Measurements from ENCODE around the gene DDX10. TPM values are rescaled to one million over a fixed set of nuclear protein-coding genes. Genes with fewer than 3 reads are reported as not detected.

The DDX10 gene
- total and polyA plus RNA-seq, 2 of the 8 experiments (the other 6 are each of a cell fraction or from before 2014, with no cell fraction given) = 49.2 to 52.2 TPM

- POLR2A ChIA-PET (ENCODE audit: partially characterized antibody) = no interaction called here
- FAIRE-seq = no peak
- no peak overlapping the region for H2AFZ ChIP-seq (ENCODE audit: low read length)
- H2BK5ac ChIP-seq (ENCODE audit: low read depth, low read length) = no peak overlapping the region
- no peak overlapping the region for H3K9ac ChIP-seq (replicated peaks in 1 of 4; ENCODE audit: extremely low read depth in 1 of 4, low read depth in 3 of 4, low read length in 3 of 4)
- no peak overlapping the region for H4K5ac ChIP-seq (ENCODE audit: insufficient read length, low read depth, low read length)
- no peak overlapping the region for H2BK120ac ChIP-seq (replicated peaks; ENCODE audit: low read depth, low read length)
- no peak overlapping the region for H2AK5ac ChIP-seq (ENCODE audit: low read depth, low read length)
- no peaks in the 10 kb centered on the region for H3K79me2 ChIP-seq (ENCODE audit: control insufficient read depth in 1 of 2, insufficient read depth in 2 of 2, low read length in 2 of 2)
- H3K56ac ChIP-seq (replicated peaks; ENCODE audit: insufficient read length, low read depth, low read length) = no peak overlapping the region
- TF ChIP-seq FOSL1 (IDR thresholded peaks at IDR 0.05; ENCODE audit: insufficient read depth, low read depth, low read length) (no peak), RFX5 (IDR thresholded peaks at IDR 0.05; ENCODE audit: borderline replicate concordance, low read depth, low read length) (no peak), CHD1 (IDR thresholded peaks at IDR 0.05; ENCODE audit: low read depth, low read length) (no peak), TEAD4 (IDR thresholded peaks at IDR 0.05; ENCODE audit: low read depth, low read length) (no peak), ATF3 (IDR thresholded peaks at IDR 0.05; ENCODE audit: insufficient read depth, low read depth, low read length) (no peak), TBP (IDR thresholded peaks at IDR 0.05; ENCODE audit: low read depth, low read length) (no peak), SIX5 (IDR thresholded peaks at IDR 0.05; ENCODE audit: low read depth, low read length) (no peak), USF2 (IDR thresholded peaks at IDR 0.05; ENCODE audit: low read length) (no peak), JUN (IDR thresholded peaks at IDR 0.05; ENCODE audit: low read depth, low read length) (no peak), E2F6 (IDR thresholded peaks at IDR 0.05) (no peak), SP4 (IDR thresholded peaks at IDR 0.05; ENCODE audit: low read length) (no peak), TCF12 (IDR thresholded peaks at IDR 0.05; ENCODE audit: low read depth, low read length) (no peak), MAX (IDR thresholded peaks at IDR 0.05) (no peak)
- no peak overlapping the region for H3K27ac ChIP-seq (ENCODE audit: low read depth, low read length)
- no peaks in the 10 kb centered on the region for H3K36me3 ChIP-seq (ENCODE audit: control insufficient read depth in 2 of 4, insufficient read depth in 4 of 4, low read length in 3 of 4)
- H3K18ac ChIP-seq (ENCODE audit: extremely low read depth, low read length) = no peak overlapping the region
- H3K23me2 ChIP-seq (ENCODE audit: low read depth, low read length) = no peaks in the 10 kb centered on the region
- WGBS, 2 experiments (ENCODE audit: extremely low coverage in 1 of 2, insufficient coverage in 1 of 2, insufficient read length in 1 of 2, insufficient replicate concordance in 2 of 2, low coverage in 1 of 2, low lambda C conversion rate in 2 of 2, missing lambda C conversion rate in 1 of 2) = 77% methylated on average over 1 of the region's 1 CpG; no CpG with 5 or more reads in 1 of the 2 experiments
- H3K4me1 ChIP-seq (replicated peaks in 1 of 4; ENCODE audit: control insufficient read depth in 3 of 4, insufficient read depth in 4 of 4, low read length in 3 of 4) = peaks cover 0 to 4% (median 2%) of the 10 kb centered on the region in 4 experiments; a peak in 2 of 7 replicates
- H3K23ac ChIP-seq (ENCODE audit: insufficient read length) = no peak overlapping the region
- DNase-seq (ENCODE audit: low read depth in 1 of 2, low spot score in 2 of 2) = no peak
- no peak overlapping the region for H4K91ac ChIP-seq (replicated peaks; ENCODE audit: insufficient read length, low read length)
- H2BK15ac ChIP-seq (ENCODE audit: low read length) = no peak overlapping the region
- H2BK12ac ChIP-seq (ENCODE audit: low read depth, low read length) = no peak overlapping the region
- no peak overlapping the region for H3K4me3 ChIP-seq (ENCODE audit: extremely low read depth in 1 of 4, insufficient read depth in 2 of 4, low read depth in 3 of 4, low read length in 4 of 4)
- H3K79me1 ChIP-seq (ENCODE audit: low read depth, low read length) = no peaks in the 10 kb centered on the region; the same call in 1 of the 2 replicates
- no peak overlapping the region for H3K14ac ChIP-seq (ENCODE audit: insufficient read length)
- H3K9me3 ChIP-seq (ENCODE audit: insufficient read depth in 2 of 2, low read depth in 1 of 2, low read length in 1 of 2) = no peaks in the 10 kb centered on the region
- H3K4me2 ChIP-seq (ENCODE audit: insufficient read depth in 1 of 2, low read depth in 2 of 2, low read length in 2 of 2) = no peak overlapping the region
- no peak overlapping the region for H4K8ac ChIP-seq (ENCODE audit: extremely low read depth, insufficient read depth, low read length)
- CTCF ChIA-PET (ENCODE audit: partially characterized antibody) = interaction anchor here (0.7 kb wide), 1 partner anchor 135 kb away, joined by 3 read pairs; no protein-coding TSS in a partner anchor
- H3K27me3 ChIP-seq (replicated peaks in 1 of 4; ENCODE audit: control insufficient read depth in 3 of 4, extremely low read depth in 1 of 4, insufficient read depth in 3 of 4, low read length in 3 of 4) = no peaks in the 10 kb centered on the region
- H3K4ac ChIP-seq (replicated peaks; ENCODE audit: insufficient read length, low read depth, low read length) = no peak overlapping the region
- H4K20me1 ChIP-seq (replicated peaks in 1 of 2; ENCODE audit: control insufficient read depth in 1 of 2, insufficient read depth in 2 of 2, low read length in 2 of 2) = no peaks in the 10 kb centered on the region
- no peak overlapping the region for H2BK20ac ChIP-seq (ENCODE audit: low read length)
Measured at GRCh38 chr11:108904480-108904879, 239.6 kb downstream of the DDX10 start.

All from H1 (cell line).